OCI-LY1 (cell line): ENCODE data around the gene LOXL4.

ENCODE experiments used
- H2AFZ ChIP-seq: fragments of 200-600 bp; sonication (generic), shearing (Covaris generic); 2 replicates; pipeline ENCODE4 v1.6.0; 2014; ENCODE audit warnings: antibody characterized with exemption, mild to moderate bottlenecking, low read length
- H3F3A ChIP-seq: fragments of 200-600 bp; sonication (generic), shearing (Covaris generic); 2 replicates; pipeline ENCODE4 v1.6.0; 2014; ENCODE audit warnings: mild to moderate bottlenecking, antibody characterized with exemption, low read length, moderate library complexity; ENCODE audit not compliant: insufficient read depth
- H3K27ac ChIP-seq: fragments of 200-600 bp; sonication (generic); 2 replicates; pipeline ENCODE4 v1.5.1; 2014; ENCODE audit warnings: low read length, mixed run types, mild to moderate bottlenecking, low read depth; ENCODE audit not compliant: poor library complexity, severe bottlenecking
- H3K27me3 ChIP-seq: fragments of 200-600 bp; sonication (generic); 2 replicates; pipeline ENCODE4 v1.6.0; 2014; ENCODE audit warnings: antibody characterized with exemption, mild to moderate bottlenecking, low read length, moderate library complexity; ENCODE audit not compliant: insufficient read depth
- H3K36me3 ChIP-seq: fragments of 200-600 bp; sonication (generic); 2 replicates; pipeline ENCODE4 v1.6.1; 2014; ENCODE audit warnings: mild to moderate bottlenecking, antibody characterized with exemption, low read length, moderate library complexity, mixed read lengths; ENCODE audit not compliant: insufficient read depth
- H3K4me1 ChIP-seq: fragments of 200-600 bp; sonication (generic); 2 replicates; pipeline ENCODE4 v1.5.1; 2014; ENCODE audit warnings: mild to moderate bottlenecking, low read length, moderate library complexity; ENCODE audit not compliant: insufficient read depth, severe bottlenecking
- H3K4me2 ChIP-seq: fragments of 200-600 bp; sonication (generic), shearing (Covaris generic); 2 replicates; pipeline ENCODE4 v1.6.1; 2014; ENCODE audit warnings: low read length
- H3K4me3 ChIP-seq: fragments of 200-600 bp; sonication (generic); 2 replicates; pipeline ENCODE4 v1.5.1; 2014; ENCODE audit warnings: low read length, low read depth, mild to moderate bottlenecking, mixed read lengths; ENCODE audit not compliant: poor library complexity, severe bottlenecking
- H3K79me2 ChIP-seq: fragments of 200-600 bp; shearing (Covaris generic); 2 replicates; pipeline ENCODE4 v1.6.1; 2016; ENCODE audit warnings: mixed run types, low read length, mixed read lengths; ENCODE audit not compliant: insufficient read depth
- H3K9ac ChIP-seq: fragments of 200-600 bp; sonication (generic), shearing (Covaris generic); 2 replicates; pipeline ENCODE4 v1.6.1; 2014; ENCODE audit warnings: mild to moderate bottlenecking, low read length, mixed read lengths
- H3K9me2 ChIP-seq: fragments of 200-600 bp; sonication (generic), shearing (Covaris generic); 2 replicates; pipeline ENCODE4 v1.6.1; 2014; ENCODE audit warnings: low read depth, mild to moderate bottlenecking, low read length, mixed read lengths
- H3K9me3 ChIP-seq: fragments of 200-600 bp; shearing (Covaris generic); 2 replicates; pipeline ENCODE4 v1.6.1; 2014; ENCODE audit warnings: low read length, mixed read lengths
- H4K20me1 ChIP-seq: fragments of 200-600 bp; sonication (generic), shearing (Covaris generic); 2 replicates; pipeline ENCODE4 v1.6.0; 2016; ENCODE audit warnings: mild to moderate bottlenecking, low read length; ENCODE audit not compliant: insufficient read depth
- EZH2 ChIP-seq: fragments of 200-600 bp; sonication (generic), shearing (Covaris generic); IDR thresholded peaks from 2 replicates; pipeline ENCODE4 v1.8.0; 2017; ENCODE audit warnings: borderline replicate concordance, mixed run types, mild to moderate bottlenecking, antibody characterized with exemption, low read length, moderate library complexity, mixed read lengths
- TF ChIP-seq, protein P1 (sequence below): fragments of 200-600 bp; sonication (generic), shearing (Covaris generic); IDR thresholded peaks from 2 replicates; pipeline ENCODE4 v1.5.1; 2017; ENCODE audit warnings: mild to moderate bottlenecking, antibody characterized with exemption, low read length, moderate library complexity, mixed read lengths

The LOXL4 gene

DNA sequence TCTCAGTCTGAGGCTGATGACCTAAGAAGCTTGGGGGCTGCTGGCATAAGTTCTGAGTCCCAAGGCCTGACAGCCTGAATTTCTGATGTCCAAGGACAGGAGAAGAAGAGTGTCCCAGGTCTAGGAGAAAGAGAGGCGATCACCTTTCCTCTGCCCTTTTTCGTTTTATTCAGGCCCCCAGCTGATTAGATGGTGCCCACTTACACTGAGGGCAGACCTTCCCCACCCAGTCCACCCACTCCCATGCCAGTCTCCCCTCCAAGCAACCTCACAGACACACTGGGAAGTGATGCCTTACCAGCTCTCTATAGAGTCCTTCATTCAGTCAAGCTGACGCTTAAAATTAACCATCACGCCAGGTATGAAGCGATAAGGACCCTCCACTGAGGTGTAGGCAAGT lies 19.3 kb upstream of the LOXL4 start:
- Histone ChIP-seq H3K79me2 (no peaks in the 10 kb centered on the region), H3K9me3 (no peaks in the 10 kb centered on the region), H4K20me1 (no peaks in the 10 kb centered on the region), H3K27ac (no peak overlapping the region), H3K9ac (no peak overlapping the region), H3K4me3 (no peak overlapping the region), H3K9me2 (no peaks in the 10 kb centered on the region), H3K4me1 (no peaks in the 10 kb centered on the region), H2AFZ (no peak overlapping the region), H3F3A (no peaks in the 10 kb centered on the region), H3K27me3 (no peaks in the 10 kb centered on the region), H3K36me3 (no peaks in the 10 kb centered on the region), H3K4me2 (no peak overlapping the region)
- TF ChIP-seq EZH2: no peak
- TF ChIP-seq, protein P1, sequence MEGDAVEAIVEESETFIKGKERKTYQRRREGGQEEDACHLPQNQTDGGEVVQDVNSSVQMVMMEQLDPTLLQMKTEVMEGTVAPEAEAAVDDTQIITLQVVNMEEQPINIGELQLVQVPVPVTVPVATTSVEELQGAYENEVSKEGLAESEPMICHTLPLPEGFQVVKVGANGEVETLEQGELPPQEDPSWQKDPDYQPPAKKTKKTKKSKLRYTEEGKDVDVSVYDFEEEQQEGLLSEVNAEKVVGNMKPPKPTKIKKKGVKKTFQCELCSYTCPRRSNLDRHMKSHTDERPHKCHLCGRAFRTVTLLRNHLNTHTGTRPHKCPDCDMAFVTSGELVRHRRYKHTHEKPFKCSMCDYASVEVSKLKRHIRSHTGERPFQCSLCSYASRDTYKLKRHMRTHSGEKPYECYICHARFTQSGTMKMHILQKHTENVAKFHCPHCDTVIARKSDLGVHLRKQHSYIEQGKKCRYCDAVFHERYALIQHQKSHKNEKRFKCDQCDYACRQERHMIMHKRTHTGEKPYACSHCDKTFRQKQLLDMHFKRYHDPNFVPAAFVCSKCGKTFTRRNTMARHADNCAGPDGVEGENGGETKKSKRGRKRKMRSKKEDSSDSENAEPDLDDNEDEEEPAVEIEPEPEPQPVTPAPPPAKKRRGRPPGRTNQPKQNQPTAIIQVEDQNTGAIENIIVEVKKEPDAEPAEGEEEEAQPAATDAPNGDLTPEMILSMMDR: no peak

DNA sequence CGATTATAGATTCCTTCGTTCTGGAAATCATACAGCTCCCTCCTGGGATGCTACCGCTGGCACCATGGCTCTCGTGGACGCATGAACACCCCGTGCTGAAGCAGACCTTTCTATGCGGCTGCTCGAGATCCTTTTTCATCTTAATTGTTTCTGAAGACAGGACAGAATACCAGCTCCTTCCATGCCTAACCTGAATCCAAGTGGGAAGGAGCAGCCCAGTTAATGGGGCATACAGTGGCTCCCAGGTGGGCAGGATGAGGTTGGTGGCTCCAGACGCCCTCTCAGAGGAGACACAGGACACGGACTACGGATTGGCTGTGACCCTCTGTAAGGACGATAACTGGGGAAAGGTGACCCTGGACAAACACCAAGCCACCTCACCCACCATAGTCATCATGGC lies 18.4 kb upstream of the LOXL4 start:
- H3K9me3 ChIP-seq: no peaks in the 10 kb centered on the region
- no peak for TF ChIP-seq EZH2
- TF ChIP-seq, protein P1: no peak
- no peaks in the 10 kb centered on the region for H4K20me1 ChIP-seq
- no peak overlapping the region for H2AFZ ChIP-seq
- H3K36me3 ChIP-seq: no peaks in the 10 kb centered on the region
- H3F3A ChIP-seq: no peaks in the 10 kb centered on the region
- no peak overlapping the region for H3K9ac ChIP-seq
- H3K27me3 ChIP-seq: no peaks in the 10 kb centered on the region
- no peak overlapping the region for H3K4me3 ChIP-seq
- H3K79me2 ChIP-seq: no peaks in the 10 kb centered on the region
- no peaks in the 10 kb centered on the region for H3K4me1 ChIP-seq
- no peaks in the 10 kb centered on the region for H3K9me2 ChIP-seq
- no peak overlapping the region for H3K27ac ChIP-seq
- no peak overlapping the region for H3K4me2 ChIP-seq

DNA sequence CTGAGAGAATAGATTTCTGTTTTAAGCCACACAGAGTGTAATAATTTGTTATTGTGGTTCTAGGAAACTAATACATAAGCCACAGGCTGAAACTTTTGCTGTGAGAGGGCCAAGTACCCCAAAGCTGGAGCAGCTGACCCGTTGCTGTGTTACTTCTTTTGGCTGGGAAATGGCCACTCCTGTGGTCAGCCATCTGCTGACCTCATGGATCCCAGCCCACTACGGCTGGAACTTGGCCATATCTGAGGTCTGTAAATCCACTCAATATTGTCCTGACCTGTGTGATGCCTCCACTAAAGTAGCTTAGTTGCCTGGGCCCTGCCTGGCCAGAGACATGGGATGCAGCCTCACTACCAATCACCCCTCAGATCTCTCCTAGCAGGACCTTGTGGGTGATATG lies 17.4 kb upstream of the LOXL4 start:
- H3K4me1 ChIP-seq: no peaks in the 10 kb centered on the region
- no peak overlapping the region for H3K9ac ChIP-seq
- H3K79me2 ChIP-seq: no peaks in the 10 kb centered on the region
- no peaks in the 10 kb centered on the region for H3K9me2 ChIP-seq
- H3K4me2 ChIP-seq: no peak overlapping the region
- no peak overlapping the region for H2AFZ ChIP-seq
- no peak overlapping the region for H3K27ac ChIP-seq
- H3K27me3 ChIP-seq: no peaks in the 10 kb centered on the region
- no peaks in the 10 kb centered on the region for H3F3A ChIP-seq
- no peaks in the 10 kb centered on the region for H3K36me3 ChIP-seq
- TF ChIP-seq, protein P1: no peak
- TF ChIP-seq EZH2: no peak
- no peaks in the 10 kb centered on the region for H4K20me1 ChIP-seq
- H3K9me3 ChIP-seq: no peaks in the 10 kb centered on the region
- H3K4me3 ChIP-seq: no peak overlapping the region
